OCI-LY1 (cell line): ENCODE measurements around the gene ACTRT2.

ENCODE experiments used
- H2AFZ ChIP-seq: fragments of 200-600 bp; sonication (generic), shearing (Covaris generic); 2 replicates; pipeline ENCODE4 v1.6.0; 2014; ENCODE audit warnings: antibody characterized with exemption, mild to moderate bottlenecking, low read length
- H3F3A ChIP-seq: fragments of 200-600 bp; sonication (generic), shearing (Covaris generic); 2 replicates; pipeline ENCODE4 v1.6.0; 2014; ENCODE audit warnings: mild to moderate bottlenecking, antibody characterized with exemption, low read length, moderate library complexity; ENCODE audit not compliant: insufficient read depth
- H3K27ac ChIP-seq: fragments of 200-600 bp; sonication (generic); 2 replicates; pipeline ENCODE4 v1.5.1; 2014; ENCODE audit warnings: low read length, mixed run types, mild to moderate bottlenecking, low read depth; ENCODE audit not compliant: poor library complexity, severe bottlenecking
- H3K27me3 ChIP-seq: fragments of 200-600 bp; sonication (generic); 2 replicates; pipeline ENCODE4 v1.6.0; 2014; ENCODE audit warnings: antibody characterized with exemption, mild to moderate bottlenecking, low read length, moderate library complexity; ENCODE audit not compliant: insufficient read depth
- H3K36me3 ChIP-seq: fragments of 200-600 bp; sonication (generic); 2 replicates; pipeline ENCODE4 v1.6.1; 2014; ENCODE audit warnings: mild to moderate bottlenecking, antibody characterized with exemption, low read length, moderate library complexity, mixed read lengths; ENCODE audit not compliant: insufficient read depth
- H3K4me1 ChIP-seq: fragments of 200-600 bp; sonication (generic); 2 replicates; pipeline ENCODE4 v1.5.1; 2014; ENCODE audit warnings: mild to moderate bottlenecking, low read length, moderate library complexity; ENCODE audit not compliant: insufficient read depth, severe bottlenecking
- H3K4me2 ChIP-seq: fragments of 200-600 bp; sonication (generic), shearing (Covaris generic); 2 replicates; pipeline ENCODE4 v1.6.1; 2014; ENCODE audit warnings: low read length
- H3K4me3 ChIP-seq: fragments of 200-600 bp; sonication (generic); 2 replicates; pipeline ENCODE4 v1.5.1; 2014; ENCODE audit warnings: low read length, low read depth, mild to moderate bottlenecking, mixed read lengths; ENCODE audit not compliant: poor library complexity, severe bottlenecking
- H3K79me2 ChIP-seq: fragments of 200-600 bp; shearing (Covaris generic); 2 replicates; pipeline ENCODE4 v1.6.1; 2016; ENCODE audit warnings: mixed run types, low read length, mixed read lengths; ENCODE audit not compliant: insufficient read depth
- H3K9ac ChIP-seq: fragments of 200-600 bp; sonication (generic), shearing (Covaris generic); 2 replicates; pipeline ENCODE4 v1.6.1; 2014; ENCODE audit warnings: mild to moderate bottlenecking, low read length, mixed read lengths
- H3K9me2 ChIP-seq: fragments of 200-600 bp; sonication (generic), shearing (Covaris generic); 2 replicates; pipeline ENCODE4 v1.6.1; 2014; ENCODE audit warnings: low read depth, mild to moderate bottlenecking, low read length, mixed read lengths
- H3K9me3 ChIP-seq: fragments of 200-600 bp; shearing (Covaris generic); 2 replicates; pipeline ENCODE4 v1.6.1; 2014; ENCODE audit warnings: low read length, mixed read lengths
- H4K20me1 ChIP-seq: fragments of 200-600 bp; sonication (generic), shearing (Covaris generic); 2 replicates; pipeline ENCODE4 v1.6.0; 2016; ENCODE audit warnings: mild to moderate bottlenecking, low read length; ENCODE audit not compliant: insufficient read depth
- CTCF ChIP-seq: fragments of 200-600 bp; sonication (generic), shearing (Covaris generic); IDR thresholded peaks from 2 replicates; pipeline ENCODE4 v1.5.1; 2017; ENCODE audit warnings: mild to moderate bottlenecking, antibody characterized with exemption, low read length, moderate library complexity, mixed read lengths
- EZH2 ChIP-seq: fragments of 200-600 bp; sonication (generic), shearing (Covaris generic); IDR thresholded peaks from 2 replicates; pipeline ENCODE4 v1.8.0; 2017; ENCODE audit warnings: borderline replicate concordance, mixed run types, mild to moderate bottlenecking, antibody characterized with exemption, low read length, moderate library complexity, mixed read lengths

The ACTRT2 gene

DNA sequence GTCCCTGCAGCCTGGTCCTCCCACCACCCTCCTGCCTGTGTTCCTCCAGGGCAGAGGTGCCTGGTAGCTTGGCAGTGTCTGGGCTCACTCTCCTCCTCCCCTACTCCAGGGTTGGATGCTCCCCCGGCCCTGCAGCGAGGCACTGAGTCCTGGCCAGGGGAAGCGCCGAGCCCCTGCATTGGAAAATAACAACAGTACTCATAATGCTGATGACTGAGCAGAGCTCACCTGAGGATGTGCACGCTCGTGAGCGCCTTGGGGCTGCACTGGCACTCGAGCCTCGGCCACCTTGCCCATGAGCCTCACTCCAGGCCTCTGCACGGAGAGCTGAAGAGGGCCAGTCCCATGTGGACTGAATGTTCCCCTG, 6.0 kb upstream of the ACTRT2 start:
- no peak overlapping the region for H3K9ac ChIP-seq
- no peaks in the 10 kb centered on the region for H3F3A ChIP-seq
- H3K4me3 ChIP-seq: no peak overlapping the region
- no peak overlapping the region for H3K4me2 ChIP-seq
- H4K20me1 ChIP-seq: no peaks in the 10 kb centered on the region
- H3K79me2 ChIP-seq: no peaks in the 10 kb centered on the region
- no peaks in the 10 kb centered on the region for H3K36me3 ChIP-seq
- no peak overlapping the region for H3K27ac ChIP-seq
- H3K9me3 ChIP-seq: no peaks in the 10 kb centered on the region
- TF ChIP-seq EZH2 (no peak), CTCF (no peak)
- no peaks in the 10 kb centered on the region for H3K4me1 ChIP-seq
- H2AFZ ChIP-seq: no peak overlapping the region
- H3K27me3 ChIP-seq: no peaks in the 10 kb centered on the region
- H3K9me2 ChIP-seq: no peaks in the 10 kb centered on the region

- TF ChIP-seq CTCF: no peak
- TF ChIP-seq EZH2: no peak
- H3K9ac ChIP-seq: no peak overlapping the region
- H3K9me3 ChIP-seq: no peaks in the 10 kb centered on the region
These were observed 5.5 kb upstream of the ACTRT2 start for GRCh38 chr1:3015744-3016143.

GRCh38 chr1:3016641-3017439, 4.4 kb upstream of the ACTRT2 start:
- Histone ChIP-seq H3K9me2 (no peaks in the 10 kb centered on the region), H3K27me3 (no peaks in the 10 kb centered on the region), H2AFZ (no peak overlapping the region), H3K9me3 (no peaks in the 10 kb centered on the region), H3K27ac (no peak overlapping the region), H3K36me3 (no peaks in the 10 kb centered on the region), H4K20me1 (no peaks in the 10 kb centered on the region), H3K9ac (no peak overlapping the region), H3K4me1 (no peaks in the 10 kb centered on the region), H3F3A (no peaks in the 10 kb centered on the region), H3K4me3 (no peak overlapping the region), H3K79me2 (no peaks in the 10 kb centered on the region), H3K4me2 (no peak overlapping the region)
- TF ChIP-seq CTCF: no peak
- TF ChIP-seq EZH2: no peak

More at GRCh38 chr1:3015744-3016143, 5.5 kb upstream of the ACTRT2 start:
- Histone ChIP-seq H3K79me2 (no peaks in the 10 kb centered on the region), H3F3A (no peaks in the 10 kb centered on the region), H3K4me1 (no peaks in the 10 kb centered on the region), H4K20me1 (no peaks in the 10 kb centered on the region), H3K36me3 (no peaks in the 10 kb centered on the region), H3K4me3 (no peak overlapping the region), H3K9me2 (no peaks in the 10 kb centered on the region), H3K27ac (no peak overlapping the region), H2AFZ (no peak overlapping the region), H3K4me2 (no peak overlapping the region), H3K27me3 (no peaks in the 10 kb centered on the region)
